ENCODE measurements around the gene FADS6. TPM values are rescaled to one million over a fixed set of nuclear protein-coding genes. Genes with fewer than 3 reads are reported as not detected.

FADS6 gene
- total RNA-seq, 1 experiment from 2014 or later = not detected

GRCh38 chr17:74838274-74838673, 55.2 kb downstream of the FADS6 start:
- H3K4me1 ChIP-seq (ENCODE audit: insufficient read depth, low read length) = peaks cover 6% of the 10 kb centered on the region; the same call in 1 of the 2 replicates
- H3K79me2 ChIP-seq (ENCODE audit: low read length) = no peaks in the 10 kb centered on the region
- H3K27me3 ChIP-seq (ENCODE audit: low read length) = no peaks in the 10 kb centered on the region
- ChIA-PET POLR2A (ENCODE audit: unreplicated experiment) (no interaction called here), CTCF (no interaction called here)
- H3K27ac ChIP-seq (ENCODE audit: low read length) = no peak overlapping the region
- H3K9ac ChIP-seq (ENCODE audit: low read length) = no peak overlapping the region
- no peaks in the 10 kb centered on the region for H3K36me3 ChIP-seq (ENCODE audit: low read depth, low read length)
- ATAC-seq (no peak), DNase-seq (no peak)
- TF ChIP-seq EZH2phosphoT487 (IDR thresholded peaks at IDR 0.05; ENCODE audit: borderline replicate concordance, low read length) = no peak
- TF ChIP-seq, protein P1, sequence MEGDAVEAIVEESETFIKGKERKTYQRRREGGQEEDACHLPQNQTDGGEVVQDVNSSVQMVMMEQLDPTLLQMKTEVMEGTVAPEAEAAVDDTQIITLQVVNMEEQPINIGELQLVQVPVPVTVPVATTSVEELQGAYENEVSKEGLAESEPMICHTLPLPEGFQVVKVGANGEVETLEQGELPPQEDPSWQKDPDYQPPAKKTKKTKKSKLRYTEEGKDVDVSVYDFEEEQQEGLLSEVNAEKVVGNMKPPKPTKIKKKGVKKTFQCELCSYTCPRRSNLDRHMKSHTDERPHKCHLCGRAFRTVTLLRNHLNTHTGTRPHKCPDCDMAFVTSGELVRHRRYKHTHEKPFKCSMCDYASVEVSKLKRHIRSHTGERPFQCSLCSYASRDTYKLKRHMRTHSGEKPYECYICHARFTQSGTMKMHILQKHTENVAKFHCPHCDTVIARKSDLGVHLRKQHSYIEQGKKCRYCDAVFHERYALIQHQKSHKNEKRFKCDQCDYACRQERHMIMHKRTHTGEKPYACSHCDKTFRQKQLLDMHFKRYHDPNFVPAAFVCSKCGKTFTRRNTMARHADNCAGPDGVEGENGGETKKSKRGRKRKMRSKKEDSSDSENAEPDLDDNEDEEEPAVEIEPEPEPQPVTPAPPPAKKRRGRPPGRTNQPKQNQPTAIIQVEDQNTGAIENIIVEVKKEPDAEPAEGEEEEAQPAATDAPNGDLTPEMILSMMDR (conservative IDR thresholded peaks at IDR 0.05; ENCODE audit: low read depth, low read length) = no peak
- no peak for TF ChIP-seq EZH2 (IDR thresholded peaks at IDR 0.05; ENCODE audit: low read length, unreplicated experiment)
- no peak overlapping the region for H2AFZ ChIP-seq (ENCODE audit: low read length)
- intact Hi-C loops (cut with micrococcal nuclease) = no loop called here
- H3K9me2 ChIP-seq (replicated peaks; ENCODE audit: low read length) = no peaks in the 10 kb centered on the region
- H4K20me1 ChIP-seq (ENCODE audit: low read length) = no peaks in the 10 kb centered on the region
- TSS peak; percentile 20 for BruUV-seq (replicated peaks)
- no peak overlapping the region for H3K4me3 ChIP-seq (ENCODE audit: low read length)
- H3K9me3 ChIP-seq (ENCODE audit: low read length) = no peaks in the 10 kb centered on the region
- no peak overlapping the region for H3K4me2 ChIP-seq (ENCODE audit: low read length)
- no peaks in the 10 kb centered on the region for H3F3A ChIP-seq (ENCODE audit: low read length, unreplicated experiment)

GRCh38 chr17:74836691-74837467, 56.6 kb downstream of the FADS6 start:
- CTCF ChIA-PET = no interaction called here
- no TSS peak for BruUV-seq (replicated peaks)

DNA sequence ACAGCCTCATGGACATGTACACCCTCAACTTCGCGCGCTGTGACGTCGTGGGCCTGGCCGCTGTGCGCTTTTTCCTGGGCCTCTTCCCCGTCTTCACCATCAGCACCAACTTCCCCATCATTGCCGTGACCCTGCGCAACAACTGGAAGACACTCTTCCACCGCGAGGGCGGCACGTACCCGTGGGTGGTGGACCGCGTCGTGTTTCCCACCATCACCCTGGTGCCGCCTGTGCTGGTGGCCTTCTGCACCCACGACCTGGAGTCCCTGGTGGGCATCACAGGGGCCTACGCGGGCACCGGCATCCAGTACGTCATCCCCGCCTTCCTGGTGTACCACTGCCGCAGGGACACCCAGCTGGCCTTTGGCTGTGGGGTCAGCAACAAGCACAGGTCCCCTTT, 57.2 kb downstream of the FADS6 start:
- POLR2A ChIA-PET (ENCODE audit: unreplicated experiment) = no interaction called here

More at GRCh38 chr17:74836691-74837467, 56.6 kb downstream of the FADS6 start:
- Histone ChIP-seq H3K27ac (ENCODE audit: low read length) (no peak overlapping the region), H3K9ac (ENCODE audit: low read length) (no peak overlapping the region), H3K4me1 (ENCODE audit: insufficient read depth, low read length) (no peaks in the 10 kb centered on the region), H3K36me3 (ENCODE audit: low read depth, low read length) (no peaks in the 10 kb centered on the region), H3K4me3 (ENCODE audit: low read length) (no peak overlapping the region), H2AFZ (ENCODE audit: low read length) (no peak overlapping the region), H3K4me2 (ENCODE audit: low read length) (no peak overlapping the region), H4K20me1 (ENCODE audit: low read length) (no peaks in the 10 kb centered on the region), H3K9me2 (replicated peaks; ENCODE audit: low read length) (no peaks in the 10 kb centered on the region), H3K79me2 (ENCODE audit: low read length) (no peaks in the 10 kb centered on the region), H3K27me3 (ENCODE audit: low read length) (no peaks in the 10 kb centered on the region), H3F3A (ENCODE audit: low read length, unreplicated experiment) (no peaks in the 10 kb centered on the region), H3K9me3 (ENCODE audit: low read length) (no peaks in the 10 kb centered on the region)
- intact Hi-C loops (cut with micrococcal nuclease) = no loop called here
- DNase-seq = no peak
- POLR2A ChIA-PET (ENCODE audit: unreplicated experiment) = no interaction called here
- ATAC-seq = no peak
- TF ChIP-seq, protein P1 (conservative IDR thresholded peaks at IDR 0.05; ENCODE audit: low read depth, low read length) = no peak
- TF ChIP-seq EZH2 (IDR thresholded peaks at IDR 0.05; ENCODE audit: low read length, unreplicated experiment) (no peak), EZH2phosphoT487 (IDR thresholded peaks at IDR 0.05; ENCODE audit: borderline replicate concordance, low read length) (no peak)

More for the DNA sequence above, 57.2 kb downstream of the FADS6 start:
- BruUV-seq (replicated peaks) = no TSS peak
- H3K4me2 ChIP-seq (ENCODE audit: low read length) = no peak overlapping the region
- no peak overlapping the region for H3K9ac ChIP-seq (ENCODE audit: low read length)
- CTCF ChIA-PET = no interaction called here
- H4K20me1 ChIP-seq (ENCODE audit: low read length) = no peaks in the 10 kb centered on the region
- H3F3A ChIP-seq (ENCODE audit: low read length, unreplicated experiment) = no peaks in the 10 kb centered on the region
- ATAC-seq (no peak), DNase-seq (no peak)
- intact Hi-C loops (cut with micrococcal nuclease) = no loop called here
- H2AFZ ChIP-seq (ENCODE audit: low read length) = no peak overlapping the region
- no peak overlapping the region for H3K4me3 ChIP-seq (ENCODE audit: low read length)
- H3K4me1 ChIP-seq (ENCODE audit: insufficient read depth, low read length) = no peaks in the 10 kb centered on the region
- no peaks in the 10 kb centered on the region for H3K9me2 ChIP-seq (replicated peaks; ENCODE audit: low read length)
- H3K27me3 ChIP-seq (ENCODE audit: low read length) = no peaks in the 10 kb centered on the region
- no peak overlapping the region for H3K27ac ChIP-seq (ENCODE audit: low read length)
- H3K9me3 ChIP-seq (ENCODE audit: low read length) = no peaks in the 10 kb centered on the region
- no peaks in the 10 kb centered on the region for H3K36me3 ChIP-seq (ENCODE audit: low read depth, low read length)
- TF ChIP-seq EZH2phosphoT487 (IDR thresholded peaks at IDR 0.05; ENCODE audit: borderline replicate concordance, low read length) = no peak
- TF ChIP-seq EZH2 (IDR thresholded peaks at IDR 0.05; ENCODE audit: low read length, unreplicated experiment) = no peak
- TF ChIP-seq, protein P1 (conservative IDR thresholded peaks at IDR 0.05; ENCODE audit: low read depth, low read length) = no peak
- no peaks in the 10 kb centered on the region for H3K79me2 ChIP-seq (ENCODE audit: low read length)

All from PC-3 (cell line).